Measurements from ENCODE around the gene SCIN.

DNA sequence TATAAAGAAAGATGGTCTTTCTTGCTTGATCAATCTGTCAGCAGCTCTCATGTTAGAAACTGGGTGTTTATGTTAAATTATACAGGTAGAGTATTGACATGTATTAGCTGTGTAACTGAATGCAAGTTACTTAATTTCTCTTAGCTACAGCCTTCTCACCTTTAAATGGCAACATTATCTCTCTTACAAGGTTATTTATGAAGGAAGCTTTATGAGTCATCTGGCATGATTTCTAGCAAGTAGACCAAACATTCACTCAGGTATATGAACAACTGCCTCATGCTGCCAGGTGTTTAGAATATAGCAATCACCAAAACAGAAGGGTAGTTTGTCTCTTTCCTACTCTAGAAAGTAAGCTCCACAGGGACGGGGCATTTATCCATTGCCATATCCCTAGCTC, 125.4 kb downstream of the SCIN start:
- TF ChIP-seq EZH2 (IDR thresholded peaks at IDR 0.05; ENCODE audit: insufficient read depth, poor library complexity, severe bottlenecking) (no peak), EZH2phosphoT487 (IDR thresholded peaks at IDR 0.05; ENCODE audit: insufficient read depth, low read depth) (no peak)
